Psoas muscle (tissue), 8 donors: ENCODE measurements around the gene RPUSD2. TPM values are rescaled to one million over a fixed set of nuclear protein-coding genes. Genes with fewer than 3 reads are reported as not detected.

Experiments
- ATAC-seq, 4 donors: fragments of 200-7000 bp; cut with Tn5 transposase; one replicate each; pipeline ENCODE4 v1.9.1; 2020; ENCODE audit warnings: moderate library complexity in 3 of 4, mild to moderate bottlenecking in 2 of 4
- DNase-seq, 2 donors: peaks; one replicate each; pipeline ENCODE4 v3.0.0-alpha.2; 2020
- H3K27ac ChIP-seq: fragments of 200-600 bp; one replicate; pipeline ENCODE4 v1.8.0; 2022
- H3K27me3 ChIP-seq, 3 donors: fragments of 200-600 bp in 1 of 3; one replicate each; pipeline versions ENCODE4 v1.6.1 to v1.8.0; 2013 to 2022; ENCODE audit warnings: low read length in 2 of 3, mild to moderate bottlenecking in 2 of 3, moderate library complexity in 1 of 3; ENCODE audit not compliant: insufficient read depth in 3 of 3
- H3K36me3 ChIP-seq, 2 donors: fragments of 200-600 bp in 1 of 2; one replicate each; pipeline versions ENCODE4 v1.6.1 to v1.8.0; 2013 to 2022; ENCODE audit warnings: low read depth in 1 of 2, mild to moderate bottlenecking in 1 of 2, moderate library complexity in 1 of 2; ENCODE audit not compliant: insufficient read depth in 1 of 2
- H3K4me1 ChIP-seq: fragments of 200-600 bp; one replicate; pipeline ENCODE4 v1.8.0; 2022
- H3K4me3 ChIP-seq: fragments of 200-600 bp; one replicate; pipeline ENCODE4 v1.8.0; 2022; ENCODE audit warnings: mild to moderate bottlenecking
- H3K9me3 ChIP-seq: fragments of 200-600 bp; one replicate; pipeline ENCODE4 v1.8.0; 2022
- CTCF ChIP-seq: fragments of 200-600 bp; IDR thresholded peaks from one replicate; pipeline ENCODE4 v1.8.0; 2022; ENCODE audit warnings: antibody characterized with exemption
- WGBS, 3 donors: extraction: QIAGEN DNeasy Blood & Tissue Kit; methylation state at CpG; one replicate each; pipeline versions ENCODE4 v1.1.6 to v1.1.7; 2013; 5-methylcytosine and 5-hydroxymethylcytosine counted together
- intact Hi-C, 2 donors: fragments of 100-400 bp; cut with DNase I; formaldehyde crosslinking; loops; one replicate each; pipeline versions ENCODE4 v1.11.0 to v1.14.2; 2022
- polyA plus RNA-seq, 3 donors: library from polyadenylated mRNA; stranded (reverse); fragments of 200-250 nt; gene quantifications; one replicate each; pipeline ENCODE4 v1.2.3, GENCODE V29; 2013
- total RNA-seq, 4 donors: library from RNA; stranded (reverse); fragmentation: NEBNext Ultra II Directional in 2 of 4; extraction: Animal tissue kit (Norgen Biotek cat#: 25700) in 2 of 4; gene quantifications; one replicate each; pipeline versions ENCODE4 v1.2.1 to v1.2.4, GENCODE V29; 2021 to 2023
- donor health status: healthy with polysubstance abuse.
- donor health status: DM: no; HTN: no; CAD: no; lungs with moderate emphysema.
- donor health status: Bipolar disorder and iron deficiency.
- donor health status: healthy.
- donor health status: DM: yes; HTN: yes; CAD: no.
- donor health status: DM: no; HTN: no; CAD: no.
- donor health status: DM: no; HTN: no; CAD: no.
- donor health status: DM: yes; HTN: yes; CAD: no.

The RPUSD2 gene
- total and polyA plus RNA-seq, 7 donors: 8.7 to 12.5 (median 10.3) TPM

GRCh38 chr15:40593588-40594428, 24.7 kb downstream of the RPUSD2 start, which contains the start of gene KNL1:
Gene KNL1, plus strand, starts transcription at chr15:40594249. Its CDS starts 8,683 bp downstream, at chr15:40602932.
- Histone ChIP-seq H3K36me3 (no peaks in the 10 kb centered on the region), H3K27ac (peak within 1 kb of the TSS; percentile 91), H3K4me1 (no peaks in the 10 kb centered on the region), H3K9me3 (no peaks in the 10 kb centered on the region), H3K4me3 (peak within 1 kb of the TSS; percentile 73), H3K27me3 (peaks cover 0 to 4% (median 0%) of the 10 kb centered on the region in 3 donors)
- intact Hi-C loops: loop anchor here (5.0 to 10.0 kb wide), 2 partner anchors 69 to 298 kb away; partner anchors contain the start of gene VPS18 (in 1 of the 2)
- 2 to 3% (median 2%) methylated on average over 41 of the region's 41 CpGs for WGBS, 3 donors
- no peak for TF ChIP-seq CTCF
- peak; percentile 84 to 92 for DNase-seq
- ATAC-seq: peak; percentile 92 to 96 (median 94)

- Histone ChIP-seq H3K27me3 (peaks cover 0 to 4% (median 0%) of the 10 kb centered on the region in 3 donors), H3K4me1 (no peaks in the 10 kb centered on the region), H3K4me3 (peak overlapping the region; percentile 73), H3K27ac (peak overlapping the region; percentile 91), H3K36me3 (no peaks in the 10 kb centered on the region), H3K9me3 (no peaks in the 10 kb centered on the region)
- ATAC-seq (peak; percentile 44 to 57 (median 52)), DNase-seq (peak; percentile 55 to 73)
- TF ChIP-seq CTCF: no peak
- intact Hi-C loops: loop anchor here (5.0 to 10.0 kb wide), 2 partner anchors 70 to 298 kb away; partner anchors contain the start of gene VPS18 (in 1 of the 2)
- 0 to 1% (median 1%) methylated on average over 29 to 31 of the region's 31 CpGs for WGBS, 3 donors
Observed at GRCh38 chr15:40594429-40594836, 25.3 kb downstream of the RPUSD2 start.

GRCh38 chr15:40595219-40595618, 26.1 kb downstream of the RPUSD2 start:
- ATAC-seq (no peak), DNase-seq (no peak)
- TF ChIP-seq CTCF: no peak
- H3K4me3 ChIP-seq: peak overlapping the region; percentile 73
- 34 to 40% (median 35%) methylated on average over 5 of the region's 5 CpGs for WGBS, 3 donors
- no peaks in the 10 kb centered on the region for H3K36me3 ChIP-seq
- intact Hi-C loops: loop anchor here in 1 of 2 donors (10.0 kb wide), 1 partner anchor 70 kb away; no protein-coding TSS in a partner anchor
- H3K9me3 ChIP-seq: no peaks in the 10 kb centered on the region
- no peak overlapping the region for H3K27ac ChIP-seq
- no peaks in the 10 kb centered on the region for H3K4me1 ChIP-seq
- H3K27me3 ChIP-seq: peaks cover 0 to 4% (median 0%) of the 10 kb centered on the region in 3 donors

GRCh38 chr15:40595773-40596172, 26.7 kb downstream of the RPUSD2 start:
- Histone ChIP-seq H3K27ac (no peak overlapping the region), H3K4me3 (no peak overlapping the region), H3K36me3 (no peaks in the 10 kb centered on the region), H3K9me3 (no peaks in the 10 kb centered on the region), H3K4me1 (no peaks in the 10 kb centered on the region), H3K27me3 (peaks cover 0 to 4% (median 0%) of the 10 kb centered on the region in 3 donors)
- DNase-seq: no peak
- TF ChIP-seq CTCF: no peak
- intact Hi-C loops: loop anchor here in 1 of 2 donors (10.0 kb wide), 1 partner anchor 71 kb away; no protein-coding TSS in a partner anchor
- no peak for ATAC-seq
- 74 to 78% (median 77%) methylated on average over 5 of the region's 5 CpGs for WGBS, 3 donors
